Hematopoietic multipotent progenitor cell treated with erythropoietin and hydrocortisone succinate and interleukin-3 and kit ligand, for 17 days (in vitro differentiated cells): ENCODE measurements around the gene PHF12.
"Not testable (repeated sequence)": the region's sequence is repeated elsewhere in the genome, so short reads cannot be mapped to it uniquely, and the experiment has no call there.

ENCODE experiments used
- DNase-seq: peaks from one replicate; pipeline ENCODE4 v3.0.0-alpha.2; 2015; ENCODE audit warnings: low spot score

PHF12 gene

GRCh38 chr17:28882154-28882895, 69.0 kb downstream of the PHF12 start:
- no peak for DNase-seq

- DNase-seq = no peak
Measured at GRCh38 chr17:28881533-28882056, 69.7 kb downstream of the PHF12 start.

- DNase-seq = no peak
Measured at GRCh38 chr17:28880572-28880945, 70.8 kb downstream of the PHF12 start.

GRCh38 chr17:28879886-28880571, 71.3 kb downstream of the PHF12 start:
- peak; percentile 57 for DNase-seq

- peak; percentile 87 for DNase-seq
Measured at GRCh38 chr17:28878981-28879380, 72.3 kb downstream of the PHF12 start.

GRCh38 chr17:28878158-28878910, 73.0 kb downstream of the PHF12 start:
- peak; percentile 35 for DNase-seq

- DNase-seq = not testable (repeated sequence)
Measured at GRCh38 chr17:28877150-28877711, 74.1 kb downstream of the PHF12 start.

GRCh38 chr17:28875848-28876550, 75.3 kb downstream of the PHF12 start:
- peak; percentile 52 for DNase-seq

GRCh38 chr17:28874750-28875149, 76.6 kb downstream of the PHF12 start:
- DNase-seq = peak; percentile 57

- DNase-seq = peak; percentile 65
Measured at GRCh38 chr17:28873839-28874238, 77.5 kb downstream of the PHF12 start.

GRCh38 chr17:28871056-28871579, 80.2 kb downstream of the PHF12 start:
- peak; percentile 53 for DNase-seq

- no peak for DNase-seq
Measured at GRCh38 chr17:28867276-28867675, 84.0 kb downstream of the PHF12 start.

GRCh38 chr17:28865946-28866752, 85.2 kb downstream of the PHF12 start:
- DNase-seq = no peak

- DNase-seq = peak; percentile 94
Measured at GRCh38 chr17:28864991-28865849, 86.1 kb downstream of the PHF12 start.

- peak; percentile 73 for DNase-seq
Measured at GRCh38 chr17:28863953-28864352, 87.4 kb downstream of the PHF12 start.

- peak; percentile 80 for DNase-seq
Measured at GRCh38 chr17:28862561-28862960, 88.8 kb downstream of the PHF12 start.

- peak; percentile 92 for DNase-seq
Measured at GRCh38 chr17:28861393-28862203, 89.7 kb downstream of the PHF12 start.

- peak; percentile 88 for DNase-seq
Measured at GRCh38 chr17:28860363-28860808, 90.9 kb downstream of the PHF12 start.
